ENCODE measurements around the gene ADAP1. TPM values are rescaled to one million over a fixed set of nuclear protein-coding genes. Genes with fewer than 3 reads are reported as not detected.
A peak's percentile ranks its signal among the peaks of the same experiment; 100 is the strongest.

Gene ADAP1
- total and polyA plus RNA-seq, 2 of the 13 experiments (the other 11 are each of a cell fraction or from before 2014, with no cell fraction given): 10.5 to 24.6 TPM

- TF ChIP-seq CSRNP1 (CRISPR knock-in tag; IDR thresholded peaks at IDR 0.05) (no peak), CREM (IDR thresholded peaks at IDR 0.05) (no peak), CREM (CRISPR knock-in tag; IDR thresholded peaks at IDR 0.05) (no peak), ZNF724P (CRISPR knock-in tag; IDR thresholded peaks at IDR 0.05; ENCODE audit: borderline replicate concordance) (no peak), ZNF367 (CRISPR knock-in tag; IDR thresholded peaks at IDR 0.05; ENCODE audit: borderline replicate concordance) (no peak)
Measured at GRCh38 chr7:963236-964078, 9.0 kb upstream of the ADAP1 start (continued).

DNA sequence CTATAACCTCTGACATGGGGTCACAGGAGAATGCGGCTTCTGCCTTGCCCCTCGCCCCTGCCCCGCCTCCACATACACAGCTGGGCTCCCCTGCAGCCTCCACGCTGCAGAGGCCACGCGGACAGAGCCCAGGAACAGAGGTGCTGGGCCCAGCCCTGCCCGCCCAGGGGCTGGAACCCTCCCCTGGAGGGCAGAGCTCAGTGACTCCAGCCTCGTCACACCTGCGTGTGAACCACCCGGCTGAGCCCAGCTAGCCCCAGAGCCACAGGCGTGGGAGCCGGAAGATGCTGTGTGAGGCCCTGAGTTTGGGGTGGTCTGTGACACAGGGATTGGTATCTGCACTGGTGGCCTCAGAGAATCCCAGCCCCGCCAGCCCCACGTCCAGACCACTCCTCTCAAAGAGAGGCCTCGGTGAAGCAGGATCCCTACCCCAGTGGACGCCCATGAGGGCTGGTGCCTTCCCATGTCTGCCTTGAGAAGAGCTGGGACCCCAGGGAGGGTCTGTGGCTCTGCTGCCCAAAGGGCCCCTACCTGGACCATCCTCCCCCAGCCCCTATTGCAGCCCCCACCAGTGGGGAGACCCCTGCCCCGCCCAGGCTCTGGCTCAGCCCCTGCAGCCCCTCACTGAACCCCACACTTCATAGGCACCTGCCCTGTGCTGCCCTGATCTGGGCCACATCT is 8.1 kb upstream of the ADAP1 start:
- intact Hi-C loops (cut with micrococcal nuclease; ENCODE audit: unreplicated experiment): no loop called here
- CTCF ChIA-PET (ENCODE audit: low intra/inter-chr PET ratio, low total read pairs): no interaction called here
- Histone ChIP-seq H3K4me1 (ENCODE audit: insufficient read depth, low read length) (peaks cover 76% of the 10 kb centered on the region), H3K9ac (ENCODE audit: insufficient read depth, low read depth, low read length) (no peak overlapping the region), H3K79me2 (ENCODE audit: insufficient read depth, low read length) (no peaks in the 10 kb centered on the region), H3K4me2 (ENCODE audit: low read depth, low read length) (peak overlapping the region; percentile 86; the same call in 1 of the 2 replicates), H3K27me3 (ENCODE audit: control insufficient read depth in 1 of 2, insufficient read depth in 2 of 2, low read length in 2 of 2) (no peaks in the 10 kb centered on the region), H3K27ac (ENCODE audit: extremely low read length, insufficient read depth, low read length) (no peak overlapping the region), H3K4me3 (replicated peaks in 1 of 3; ENCODE audit: insufficient read depth in 1 of 3, low read depth in 2 of 3, low read length in 3 of 3) (peak overlapping the region in 1 of 3 experiments; percentile 72; a peak in 1 of 6 replicates), H2AFZ (ENCODE audit: low read length) (no peak overlapping the region), H4K20me1 (ENCODE audit: insufficient read depth, low read length) (peaks cover 9% of the 10 kb centered on the region; the same call in 1 of the 2 replicates), H3K9me3 (ENCODE audit: low read length) (no peaks in the 10 kb centered on the region), H3K36me3 (replicated peaks in 1 of 2; ENCODE audit: control insufficient read depth in 1 of 2, insufficient read depth in 2 of 2, low read length in 2 of 2) (peaks cover 2 to 11% of the 10 kb centered on the region in 2 experiments; a peak in 4 of 5 replicates)
- WGBS (ENCODE audit: low lambda C conversion rate): 85% methylated on average over 5 of the region's 17 CpGs
- in situ Hi-C loops (cut with HindIII; ENCODE audit: extremely low pct_ligation_motif_present, low pct_unique_long_range_greater_than_20kb): no loop called here
- ATAC-seq: peak; percentile 0; the same call in 2 of the 3 replicates
- DNase-seq (ENCODE audit: low spot score): no peak
- no TSS peak for BruUV-seq (replicated peaks)
- POLR2A ChIA-PET: interaction anchor here (1.0 to 1.8 kb wide), 4 partner anchors 10 to 23 kb away, joined by 3 to 15 read pairs (median 7); partner anchors contain the start of gene CYP2W1
- FAIRE-seq: no peak
- no peak for TF ChIP-seq ZNF260 (CRISPR knock-in tag; IDR thresholded peaks at IDR 0.05; ENCODE audit: borderline replicate concordance, low read depth)
- TF ChIP-seq MAZ (IDR thresholded peaks at IDR 0.05; ENCODE audit: borderline replicate concordance, low read depth, low read length): no peak
- 0 out of 2 replicates have a peak, but pooled peaks have one; percentile 11 for TF ChIP-seq MAZ (CRISPR knock-in tag; IDR thresholded peaks at IDR 0.05; ENCODE audit: low read depth)
- TF ChIP-seq ZNF331 (CRISPR knock-in tag; IDR thresholded peaks at IDR 0.05): peak; percentile 100
- no peak for TF ChIP-seq TBX2 (CRISPR knock-in tag; IDR thresholded peaks at IDR 0.05; ENCODE audit: borderline replicate concordance)
- TF ChIP-seq, protein P1, sequence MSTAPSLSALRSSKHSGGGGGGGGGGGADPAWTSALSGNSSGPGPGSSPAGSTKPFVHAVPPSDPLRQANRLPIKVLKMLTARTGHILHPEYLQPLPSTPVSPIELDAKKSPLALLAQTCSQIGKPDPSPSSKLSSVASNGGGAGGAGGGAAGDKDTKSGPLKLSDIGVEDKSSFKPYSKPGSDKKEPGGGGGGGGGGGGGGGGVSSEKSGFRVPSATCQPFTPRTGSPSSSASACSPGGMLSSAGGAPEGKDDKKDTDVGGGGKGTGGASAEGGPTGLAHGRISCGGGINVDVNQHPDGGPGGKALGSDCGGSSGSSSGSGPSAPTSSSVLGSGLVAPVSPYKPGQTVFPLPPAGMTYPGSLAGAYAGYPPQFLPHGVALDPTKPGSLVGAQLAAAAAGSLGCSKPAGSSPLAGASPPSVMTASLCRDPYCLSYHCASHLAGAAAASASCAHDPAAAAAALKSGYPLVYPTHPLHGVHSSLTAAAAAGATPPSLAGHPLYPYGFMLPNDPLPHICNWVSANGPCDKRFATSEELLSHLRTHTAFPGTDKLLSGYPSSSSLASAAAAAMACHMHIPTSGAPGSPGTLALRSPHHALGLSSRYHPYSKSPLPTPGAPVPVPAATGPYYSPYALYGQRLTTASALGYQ (CRISPR knock-in tag; IDR thresholded peaks at IDR 0.05): no peak
- TF ChIP-seq ETV6 (CRISPR knock-in tag; conservative IDR thresholded peaks at IDR 0.05): no peak
- TF ChIP-seq ZNF792 (CRISPR knock-in tag; IDR thresholded peaks at IDR 0.05): no peak
- no peak for TF ChIP-seq HIVEP1 (CRISPR knock-in tag; IDR thresholded peaks at IDR 0.05)
- TF ChIP-seq ZNF713 (CRISPR knock-in tag; IDR thresholded peaks at IDR 0.05): no peak
